ENCODE results near the gene USP37.
"Not testable (repeated sequence)": the region's sequence is repeated elsewhere in the genome, so short reads cannot be mapped to it uniquely, and the experiment has no call there.

The USP37 gene

DNA sequence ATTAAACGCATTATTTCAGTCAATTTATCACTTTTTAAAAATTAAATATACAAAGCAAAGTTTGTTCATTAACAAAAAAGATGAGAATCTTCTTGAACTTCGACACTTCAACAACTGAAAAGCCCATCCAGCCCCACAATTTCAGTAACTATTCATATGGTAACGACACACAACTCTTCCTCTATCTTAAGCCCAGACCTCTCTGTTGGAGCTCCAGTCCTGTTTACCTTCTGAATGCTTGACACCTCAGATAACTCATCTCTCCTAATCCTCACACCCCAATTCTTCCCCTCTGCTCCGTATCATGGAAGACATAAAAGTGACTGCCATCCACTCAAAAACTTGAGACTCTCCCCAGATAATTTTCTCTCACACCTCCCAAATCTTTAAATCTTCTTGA is 12.6 kb downstream of the USP37 start:
- DNase-seq (ENCODE audit: low spot score), result no peak

DNA sequence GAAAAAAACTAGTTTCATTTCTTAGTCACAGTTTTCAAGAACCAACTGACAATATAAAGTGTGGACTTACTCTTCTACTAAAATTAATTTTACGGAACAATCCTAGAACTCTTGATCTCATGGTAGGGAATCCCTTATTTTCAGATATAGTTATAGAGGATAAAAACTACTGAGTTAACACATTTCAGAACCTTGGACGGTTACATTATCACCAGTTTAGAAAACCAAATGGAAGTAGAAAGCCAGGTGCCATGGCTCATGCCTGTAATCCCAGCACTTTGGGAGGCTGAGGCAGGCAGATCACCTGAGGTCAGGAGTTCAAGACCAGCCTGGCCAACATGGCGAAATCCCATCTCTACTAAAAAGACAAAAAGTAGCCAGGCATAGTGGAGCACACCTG is 13.9 kb downstream of the USP37 start:
- not testable (repeated sequence) for DNase-seq (ENCODE audit: low spot score)

DNA sequence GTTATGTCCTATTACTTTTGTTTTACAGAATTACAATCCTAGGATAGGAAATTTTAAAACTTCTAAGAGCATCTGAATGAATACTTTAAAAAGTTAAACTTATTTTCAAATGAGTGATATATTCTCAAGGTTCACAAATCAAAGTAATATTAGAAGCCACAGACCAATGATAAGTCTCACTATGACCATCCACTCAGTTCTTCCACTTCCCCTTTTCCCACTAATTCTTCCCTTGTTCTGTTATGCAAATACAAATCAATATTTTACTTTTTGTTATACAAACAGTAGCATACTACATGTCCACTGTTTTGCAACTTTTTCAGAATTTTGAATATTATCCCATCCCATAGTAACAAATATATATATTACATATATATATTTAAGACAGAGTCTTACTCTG is 20.2 kb downstream of the USP37 start:
- DNase-seq (ENCODE audit: low spot score), result no peak

DNA sequence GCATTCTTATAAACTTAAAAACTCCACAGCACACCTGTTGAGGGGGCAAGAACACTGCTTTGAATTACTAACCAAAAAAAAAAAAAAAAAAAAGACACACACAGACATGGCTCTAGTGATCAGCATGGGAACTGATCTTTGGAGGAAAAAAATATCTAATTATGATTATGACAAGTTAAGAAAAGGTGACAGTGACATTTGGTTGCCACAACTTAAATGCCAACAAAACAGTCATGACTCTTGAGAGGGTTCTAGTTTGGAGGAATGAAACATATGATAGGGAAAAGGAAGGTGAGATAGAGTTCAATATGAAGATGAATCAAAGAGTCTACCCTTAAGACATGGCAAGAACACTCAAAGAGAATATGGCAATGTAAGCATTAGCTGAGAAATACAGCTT is 20.6 kb downstream of the USP37 start:
- no peak for DNase-seq (ENCODE audit: low spot score)

DNA sequence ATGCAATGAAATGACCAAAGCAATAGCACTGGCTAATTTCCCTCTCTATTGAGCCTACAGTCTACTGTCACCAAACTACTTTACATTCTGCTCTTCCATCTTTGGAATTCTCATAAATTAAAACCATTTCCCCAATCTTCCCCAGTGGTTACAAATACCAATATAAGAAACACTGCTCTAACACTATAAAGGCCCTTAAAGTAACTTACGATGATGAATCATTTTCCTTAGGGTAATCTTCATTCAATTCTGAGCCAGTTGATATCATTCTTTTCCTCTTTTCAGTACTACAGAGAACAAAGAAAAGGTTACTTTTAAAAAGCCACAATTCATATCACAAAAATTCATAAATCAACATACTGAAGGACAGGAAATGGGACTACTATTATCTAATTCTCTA is 22.1 kb downstream of the USP37 start:
- DNase-seq (ENCODE audit: low spot score), result no peak

DNA sequence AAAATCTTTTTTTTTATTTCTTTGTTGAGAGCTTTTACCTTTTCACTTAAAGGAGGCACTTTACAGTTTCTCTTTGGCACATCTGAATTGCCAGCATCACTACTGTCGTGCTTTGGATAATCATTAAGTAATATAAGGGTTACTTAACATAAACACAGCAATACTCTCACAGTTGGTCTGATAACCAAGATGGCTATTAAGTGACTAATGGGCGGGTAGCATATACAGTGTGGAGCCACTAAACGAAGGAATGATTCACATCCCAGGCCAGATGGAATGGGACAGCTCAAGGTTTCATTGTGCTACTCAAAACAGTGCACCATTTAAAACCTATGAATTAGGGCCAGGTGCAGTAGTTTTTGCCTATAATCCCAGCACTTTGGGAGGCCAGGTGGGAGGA is 28.1 kb downstream of the USP37 start:
- no peak for DNase-seq (ENCODE audit: low spot score)

DNA sequence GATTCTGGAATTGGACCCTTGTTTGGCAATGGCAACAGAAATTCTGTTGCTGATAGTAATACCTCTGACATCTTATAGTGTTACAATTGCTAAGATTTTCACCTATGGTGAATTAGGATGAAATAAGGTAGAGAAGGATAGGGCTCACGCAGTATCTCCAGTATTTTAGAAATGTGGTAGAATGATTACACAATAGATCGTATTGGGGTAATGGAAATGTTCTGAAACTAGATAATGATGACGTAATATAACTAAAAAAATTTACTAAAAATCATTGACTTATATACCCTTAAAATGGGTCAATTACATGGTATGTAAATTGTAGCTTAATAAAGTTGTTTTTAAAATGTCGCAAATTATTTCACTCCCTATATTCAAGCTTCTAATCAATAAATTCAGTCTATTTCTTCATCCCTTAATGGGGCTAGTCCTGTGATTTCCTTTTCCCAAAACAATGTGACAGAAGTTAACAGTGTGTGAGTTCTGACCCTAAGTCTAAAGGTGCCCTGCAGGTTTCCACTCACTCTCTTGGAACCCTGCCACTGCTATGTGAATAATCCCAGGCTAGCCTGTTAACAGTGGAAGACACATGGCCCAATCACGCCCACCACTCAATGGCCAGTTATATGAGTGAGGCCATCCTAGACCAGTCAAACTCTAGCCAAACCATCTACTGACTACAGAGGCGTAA is 31.2 kb downstream of the USP37 start:
- no peak for DNase-seq (ENCODE audit: low spot score)

DNA sequence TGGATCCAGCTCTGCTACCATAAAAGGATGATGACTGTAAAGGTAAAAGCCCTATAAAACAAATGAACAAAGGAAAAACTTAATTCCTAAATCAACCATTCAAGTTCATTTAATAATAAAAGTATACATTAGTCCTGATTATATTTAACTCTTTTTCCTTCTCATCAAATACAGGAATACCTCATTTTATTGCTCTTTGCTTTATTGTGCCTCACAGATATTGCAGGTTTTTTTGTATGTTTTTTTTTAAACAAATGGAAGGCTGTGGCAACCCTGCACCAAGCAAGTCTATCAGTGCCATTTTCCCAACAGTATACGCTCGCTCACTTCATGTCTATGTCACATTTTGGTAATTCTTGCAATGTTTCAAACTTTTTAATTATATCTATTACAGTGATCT is 38.2 kb downstream of the USP37 start:
- no peak for DNase-seq (ENCODE audit: low spot score)

DNA sequence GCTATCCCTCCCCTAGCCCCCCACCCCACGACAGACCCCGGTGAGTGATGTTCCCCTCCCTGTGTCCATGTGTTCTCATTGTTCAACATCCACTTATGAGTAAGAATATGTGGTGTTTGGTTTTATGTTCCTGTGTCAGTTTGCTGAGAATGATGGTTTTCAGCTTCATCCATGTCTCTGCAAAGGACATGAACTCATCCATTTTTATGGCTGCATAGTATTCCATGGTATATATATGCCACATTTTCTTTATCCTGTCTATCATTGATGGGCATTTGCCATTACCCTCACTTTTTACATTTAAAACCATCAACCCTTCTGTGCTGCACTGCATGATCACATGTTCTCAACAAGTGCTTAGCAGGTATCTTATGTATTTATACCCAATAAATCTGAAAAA is 39.7 kb downstream of the USP37 start:
- not testable (repeated sequence) for DNase-seq (ENCODE audit: low spot score)

DNA sequence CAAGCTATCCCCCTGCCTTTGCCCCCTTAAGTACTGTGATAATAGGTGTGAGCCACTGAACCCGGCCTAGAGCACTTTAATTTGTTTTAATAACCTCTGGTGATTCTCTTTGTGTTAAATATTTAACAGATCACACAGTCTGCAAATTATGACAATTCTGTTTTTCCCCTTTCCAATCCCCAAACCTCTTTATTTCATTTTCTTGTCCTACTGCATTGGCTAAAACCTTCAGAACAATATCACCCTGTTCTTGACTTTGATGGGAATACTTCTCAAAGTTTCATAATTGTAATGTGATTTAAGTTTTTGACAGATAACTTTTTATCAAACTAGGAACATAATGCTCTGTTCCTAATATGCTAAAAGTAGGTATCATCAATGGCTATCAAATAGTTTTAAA is 44.5 kb downstream of the USP37 start:
- no peak for DNase-seq (ENCODE audit: low spot score)

DNA sequence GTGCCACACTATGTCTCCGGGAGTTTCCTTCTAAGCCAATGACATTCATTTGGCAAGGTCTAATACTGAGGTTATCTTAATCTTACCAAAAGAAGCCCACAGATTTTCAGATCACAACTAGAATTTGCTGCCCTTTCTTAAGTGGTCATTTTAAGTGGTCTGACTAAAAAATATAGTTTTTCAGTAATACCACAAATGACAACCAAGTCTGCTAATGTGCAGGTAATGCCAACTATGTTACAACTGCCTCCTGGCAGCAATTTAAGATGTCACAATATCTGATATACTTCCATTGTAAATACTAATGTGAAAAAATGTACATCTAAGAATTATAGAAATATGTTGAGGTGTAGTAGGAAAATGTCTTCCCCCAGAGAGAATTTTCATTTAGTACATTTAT is 49.3 kb downstream of the USP37 start:
- DNase-seq (ENCODE audit: low spot score), result no peak

DNA sequence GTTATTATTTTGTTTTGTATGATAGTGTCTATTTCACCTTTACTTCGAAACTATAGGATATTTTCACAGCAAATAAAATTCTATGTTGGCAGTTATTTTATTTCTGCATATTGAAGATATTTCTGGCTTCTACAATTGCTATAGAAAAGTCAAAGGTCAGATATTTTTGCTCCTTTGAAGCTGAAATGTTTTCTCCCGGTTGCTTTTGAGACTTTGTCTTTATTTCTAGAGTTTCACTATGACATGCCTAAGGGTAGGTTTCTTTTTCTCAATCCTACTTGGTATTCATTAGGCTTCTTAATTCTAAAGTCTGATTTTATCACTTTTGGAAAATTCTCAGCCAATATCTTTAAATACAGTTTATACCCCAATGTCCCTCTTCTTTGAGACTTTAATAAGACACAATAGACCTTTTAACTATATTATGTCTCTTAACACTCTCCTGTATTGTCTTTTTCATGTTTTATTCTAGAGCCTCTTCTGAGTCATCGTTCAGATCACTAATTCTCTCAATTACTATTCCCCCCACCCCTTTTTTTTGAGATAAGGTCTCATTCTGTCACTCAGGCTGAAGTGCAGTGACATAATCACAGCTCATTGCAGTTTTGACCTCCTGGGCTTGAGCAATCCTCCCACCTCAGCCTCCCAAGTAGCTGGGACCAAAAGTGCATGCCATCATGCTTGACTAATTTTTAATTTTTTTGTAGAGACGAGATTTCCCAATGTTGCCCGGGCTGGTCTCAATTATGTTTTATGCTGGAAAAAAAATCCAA is 50.5 kb downstream of the USP37 start:
- DNase-seq (ENCODE audit: low spot score), result no peak

DNA sequence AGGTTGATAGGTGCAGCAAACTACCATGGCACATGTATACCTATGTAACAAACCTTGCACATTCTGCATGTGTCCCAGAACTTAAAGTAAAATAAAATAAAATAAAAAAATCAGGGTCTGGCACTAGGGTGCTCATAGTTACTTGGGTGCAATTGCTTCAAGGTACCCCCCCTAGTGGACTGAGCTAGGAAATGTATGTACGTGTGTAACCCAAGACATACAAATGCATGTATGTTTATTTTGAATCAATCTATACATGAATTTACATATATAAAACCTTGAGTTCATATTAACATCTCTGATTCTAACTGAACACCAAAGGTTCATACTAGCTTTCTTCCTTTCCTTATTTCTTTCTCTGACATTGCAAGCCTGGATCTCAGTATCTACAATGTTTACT is 51.5 kb downstream of the USP37 start:
- no peak for DNase-seq (ENCODE audit: low spot score)

DNA sequence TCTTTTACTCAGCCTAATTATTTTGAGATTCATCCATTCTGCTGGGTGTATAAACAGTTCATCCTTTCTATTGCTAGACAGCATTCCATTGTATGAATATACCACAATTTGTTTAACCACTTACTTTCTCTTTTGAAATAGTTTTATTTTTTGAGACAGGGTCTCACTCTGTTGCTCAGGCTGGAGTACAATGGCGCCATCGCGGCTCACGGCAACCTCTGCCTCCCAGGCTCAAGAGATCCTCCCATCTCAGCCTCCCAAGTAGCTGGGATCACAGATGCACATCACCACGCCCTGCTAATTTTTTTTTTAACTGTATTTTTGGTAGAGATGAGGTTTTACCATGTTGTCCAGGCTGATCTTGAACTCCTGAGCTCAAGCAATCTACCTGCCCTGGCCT is 54.5 kb downstream of the USP37 start:
- no peak for DNase-seq (ENCODE audit: low spot score)

DNA sequence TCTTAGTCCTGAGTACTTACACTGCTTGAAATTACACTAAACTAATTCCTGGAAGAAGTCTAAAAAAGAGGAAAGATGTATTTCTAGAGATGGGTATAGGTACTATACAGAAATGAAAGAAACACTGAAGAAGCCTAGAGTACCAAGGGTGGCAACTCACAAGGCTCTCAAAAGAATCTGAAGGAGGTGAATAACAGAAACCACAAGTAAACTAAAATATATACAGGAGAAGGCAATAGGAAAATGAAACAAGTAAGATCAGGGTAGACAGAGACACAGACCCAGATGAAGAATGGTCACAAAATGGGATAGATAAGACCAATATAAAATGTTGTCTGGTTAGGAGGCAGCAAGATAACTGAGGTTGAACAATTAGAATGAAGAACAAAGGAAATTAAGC is 59.9 kb downstream of the USP37 start:
- DNase-seq (ENCODE audit: low spot score), result no peak

DNA sequence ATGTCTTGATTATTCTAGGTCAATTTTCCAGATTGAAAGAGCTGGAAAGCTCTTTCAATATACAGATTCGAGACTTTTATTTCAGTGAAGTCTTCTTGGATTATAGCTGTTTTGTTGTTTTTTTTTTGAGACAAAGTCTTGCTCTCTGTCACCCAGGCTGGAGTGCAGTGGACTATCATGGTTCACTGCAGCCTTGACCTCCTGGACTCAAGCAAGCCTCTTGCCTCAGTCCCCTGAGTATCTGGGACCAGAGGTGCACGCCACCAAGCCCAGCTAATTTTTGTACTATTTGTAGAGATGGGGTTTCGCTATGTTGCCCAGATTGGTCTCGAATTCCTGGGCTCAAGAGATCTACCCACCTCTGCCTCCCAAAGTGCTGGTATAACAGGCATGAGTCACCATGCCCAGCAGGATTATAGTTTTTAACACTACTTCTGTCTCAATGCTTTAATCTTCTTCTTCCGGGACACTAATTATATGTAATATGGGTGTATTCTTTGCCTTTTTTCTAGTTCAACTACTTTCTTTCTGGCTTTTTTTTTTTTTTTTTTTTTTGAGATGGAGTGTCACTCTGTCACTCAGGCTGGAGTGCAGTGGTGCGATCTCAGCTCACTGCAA is 62.3 kb downstream of the USP37 start:
- no peak for DNase-seq (ENCODE audit: low spot score)

DNA sequence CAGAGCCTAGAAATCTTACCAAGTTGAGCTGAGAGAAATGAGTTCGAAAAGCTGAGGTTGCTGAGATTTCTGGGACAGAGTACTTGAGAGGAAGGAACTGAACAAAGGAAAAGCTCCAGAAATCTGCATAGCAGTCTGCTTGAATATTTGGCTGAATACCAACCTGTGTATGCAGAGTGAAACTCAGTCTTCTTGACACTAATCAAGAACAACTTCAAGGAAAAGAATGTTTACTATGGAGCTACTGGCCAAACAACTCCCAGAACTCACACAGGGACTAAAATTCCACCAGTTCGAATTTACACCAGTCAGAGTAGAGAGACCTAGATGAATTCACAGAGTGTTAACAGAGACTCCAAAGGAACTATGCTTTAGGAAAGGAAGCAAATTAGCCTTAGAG is 66.5 kb downstream of the USP37 start:
- no peak for DNase-seq (ENCODE audit: low spot score)

DNA sequence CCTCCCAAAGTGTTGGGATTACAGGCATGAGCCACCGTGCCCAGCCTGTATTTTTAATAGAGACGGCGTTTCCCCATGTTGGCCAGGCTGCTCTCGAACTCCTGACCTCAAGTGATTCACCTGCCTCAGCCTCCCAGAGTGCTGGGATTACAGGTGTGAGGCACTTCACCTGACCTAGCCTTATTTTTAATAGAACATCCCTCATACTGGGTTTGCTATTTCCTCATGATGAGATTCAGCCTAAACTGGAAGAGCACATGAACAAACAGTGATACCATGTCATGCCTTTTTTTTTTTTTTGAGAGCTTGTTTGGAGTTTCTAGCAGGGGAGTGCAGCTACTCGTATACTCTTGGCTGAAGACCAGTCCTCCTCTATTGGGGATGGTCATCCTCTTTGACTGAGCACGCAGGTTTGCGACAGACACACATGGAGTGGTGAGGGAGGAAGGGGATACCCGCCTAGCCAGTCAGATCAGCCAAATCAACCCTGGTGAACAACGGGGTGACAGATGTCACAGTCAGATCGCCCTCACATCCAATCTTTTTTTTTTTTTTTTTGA is 67.6 kb downstream of the USP37 start:
- DNase-seq (ENCODE audit: low spot score), result no peak

DNA sequence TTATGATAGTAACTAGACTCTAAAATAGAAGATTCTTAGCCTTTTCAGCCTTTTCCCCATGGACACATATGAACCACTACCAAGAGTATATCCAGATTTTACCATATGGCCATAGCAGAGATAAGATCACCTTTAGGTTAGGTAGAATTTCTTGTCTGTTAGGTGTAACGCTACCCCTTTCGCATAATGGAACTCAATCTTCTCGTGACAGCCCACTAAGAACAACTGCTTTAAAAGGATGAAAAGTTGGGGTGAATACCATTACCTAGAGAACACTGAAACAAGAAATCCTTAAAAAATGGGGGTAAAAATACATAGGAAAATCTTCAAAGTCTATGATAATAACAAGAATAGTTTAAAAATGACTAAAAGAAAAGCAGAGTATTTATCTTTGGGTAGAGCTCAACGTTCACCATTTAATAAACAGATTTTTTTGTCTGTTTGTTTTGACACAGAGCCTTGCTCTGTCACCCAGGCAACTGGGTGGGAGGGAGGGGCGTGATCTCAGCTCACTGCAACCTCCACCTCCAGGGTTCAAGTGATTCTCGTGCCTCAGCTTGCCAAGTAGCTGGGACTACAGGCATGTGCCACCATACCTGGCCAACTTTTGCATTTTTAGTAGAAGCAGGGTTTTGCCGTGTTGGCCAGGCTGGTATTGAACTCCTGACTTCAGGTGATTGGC is 82.0 kb downstream of the USP37 start:
- DNase-seq (ENCODE audit: low spot score), result no peak

DNA sequence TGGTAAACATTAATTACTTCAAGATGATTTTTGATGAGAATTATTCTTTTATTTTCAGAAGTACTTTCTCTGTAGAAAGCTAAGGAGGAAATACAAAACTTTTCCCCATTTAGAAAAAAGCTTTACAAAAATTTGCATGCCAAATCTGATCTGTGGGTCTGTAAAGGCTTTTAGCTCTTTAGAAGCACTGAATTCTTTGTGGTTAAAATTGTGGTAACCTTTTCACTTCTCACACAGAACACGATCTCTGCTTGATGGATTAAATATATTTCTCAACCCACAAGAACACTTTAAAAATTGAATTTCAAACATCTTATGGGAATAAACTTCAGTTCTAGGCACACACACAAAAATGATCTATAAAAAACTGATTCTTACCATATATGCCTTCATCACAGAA is 85.5 kb downstream of the USP37 start:
- no peak for DNase-seq (ENCODE audit: low spot score)

DNA sequence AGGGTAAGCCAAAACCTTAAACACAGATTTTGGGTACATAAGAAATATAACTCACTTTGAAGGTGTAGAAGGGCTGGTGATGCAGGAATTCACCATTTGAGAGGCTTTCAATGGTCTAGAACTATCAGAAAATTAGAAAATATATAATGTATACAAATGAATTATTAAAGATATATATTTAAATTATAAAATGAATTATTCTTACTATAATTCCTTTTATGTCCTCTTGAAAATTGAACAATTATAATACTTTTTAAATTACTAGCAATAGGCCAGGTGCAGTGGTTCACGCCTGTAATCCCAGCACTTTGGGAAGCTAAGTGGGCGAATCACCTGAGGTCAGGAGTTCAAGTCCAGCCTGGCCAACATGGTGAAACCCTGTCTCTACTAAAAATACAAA is 88.6 kb downstream of the USP37 start:
- no peak for DNase-seq (ENCODE audit: low spot score)

DNA sequence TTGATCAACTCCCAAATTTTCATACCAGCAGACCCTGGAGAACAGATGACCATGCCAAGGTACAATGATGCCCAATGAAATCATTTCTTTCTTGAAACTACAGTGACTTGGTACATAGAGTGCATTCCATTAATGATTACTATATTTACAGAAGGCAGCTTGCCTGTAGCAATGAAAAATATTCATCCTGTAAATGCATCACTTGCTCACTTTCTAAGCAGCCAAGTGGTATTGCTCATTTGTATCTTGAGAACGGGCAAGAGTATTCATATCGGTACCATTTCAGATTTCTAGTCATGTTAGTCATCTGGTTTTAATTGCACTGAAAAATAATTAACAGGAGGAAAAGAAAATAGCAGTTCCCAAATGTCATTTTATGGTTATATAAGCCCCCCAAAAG is 89.6 kb downstream of the USP37 start:
- no peak for DNase-seq (ENCODE audit: low spot score)

DNA sequence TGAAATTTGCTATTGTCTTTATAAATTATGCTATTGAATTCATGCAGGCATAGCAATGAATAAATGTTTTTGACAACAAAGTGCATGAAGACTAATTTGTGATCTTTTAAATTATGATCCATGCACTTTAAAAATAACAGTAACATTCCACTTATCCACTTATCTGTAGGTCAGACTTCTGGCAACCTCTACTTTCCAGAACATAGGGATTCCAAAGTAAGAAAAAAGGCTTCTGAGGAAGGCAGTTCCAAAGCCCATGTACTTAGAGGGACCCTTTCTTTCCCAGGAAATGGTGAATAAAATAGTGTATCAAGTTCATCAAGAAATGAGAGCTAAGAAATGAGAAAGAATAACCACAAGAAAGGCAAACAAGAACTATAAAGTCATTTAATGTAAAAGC is 90.9 kb downstream of the USP37 start:
- DNase-seq (ENCODE audit: low spot score), result no peak

Measured in SW480 (cell line).